ENCODE data around the gene TAP1. TPM values are rescaled to one million over a fixed set of nuclear protein-coding genes. Genes with fewer than 3 reads are reported as not detected.

The TAP1 gene
- total and polyA plus RNA-seq, 2 of the 8 experiments (the other 6 are each of a cell fraction or from before 2014, with no cell fraction given): 16.8 to 22.0 TPM

- H2BK120ac ChIP-seq (replicated peaks; ENCODE audit: low read depth, low read length): no peak within 1 kb of the TSS
- no peak for FAIRE-seq
- H4K5ac ChIP-seq (ENCODE audit: insufficient read length, low read depth, low read length): no peak within 1 kb of the TSS
- H3K23ac ChIP-seq (ENCODE audit: insufficient read length): no peak within 1 kb of the TSS
- H3K4me3 ChIP-seq (ENCODE audit: extremely low read depth in 1 of 4, insufficient read depth in 2 of 4, low read depth in 3 of 4, low read length in 4 of 4): peak within 1 kb of the TSS; percentile 53 to 81 (median 68)
- peak in 1 of 2 experiments; percentile 99 for DNase-seq (ENCODE audit: low read depth in 1 of 2, low spot score in 2 of 2)
- H2AK5ac ChIP-seq (ENCODE audit: low read depth, low read length): no peak within 1 kb of the TSS
- H3K4me2 ChIP-seq (ENCODE audit: insufficient read depth in 1 of 2, low read depth in 2 of 2, low read length in 2 of 2): peak within 1 kb of the TSS; percentile 59 to 80
- H3K9ac ChIP-seq (replicated peaks in 1 of 4; ENCODE audit: extremely low read depth in 1 of 4, low read depth in 3 of 4, low read length in 3 of 4): peak within 1 kb of the TSS; percentile 36 to 88 (median 71); a peak in 6 of 7 replicates
- peak within 1 kb of the TSS; percentile 22 for H4K91ac ChIP-seq (replicated peaks; ENCODE audit: insufficient read length, low read length)
- no peak within 1 kb of the TSS for H2BK5ac ChIP-seq (ENCODE audit: low read depth, low read length)
- H3K14ac ChIP-seq (ENCODE audit: insufficient read length): no peak within 1 kb of the TSS
- H4K20me1 ChIP-seq (replicated peaks in 1 of 2; ENCODE audit: control insufficient read depth in 1 of 2, insufficient read depth in 2 of 2, low read length in 2 of 2): peaks cover 0 to 1% of the 10 kb centered on the region in 2 experiments
- H3K79me2 ChIP-seq (ENCODE audit: control insufficient read depth in 1 of 2, insufficient read depth in 2 of 2, low read length in 2 of 2): no peaks in the 10 kb centered on the region
- peak within 1 kb of the TSS; percentile 75 for H3K18ac ChIP-seq (ENCODE audit: extremely low read depth, low read length)
- H3K27ac ChIP-seq (ENCODE audit: low read depth, low read length): no peak within 1 kb of the TSS
- H3K36me3 ChIP-seq (ENCODE audit: control insufficient read depth in 2 of 4, insufficient read depth in 4 of 4, low read length in 3 of 4): no peaks in the 10 kb centered on the region; a peak in 2 of 8 replicates
- 0 out of 2 replicates have a peak within 1 kb of the TSS, but pooled peaks have one; percentile 9 for H2BK12ac ChIP-seq (ENCODE audit: low read depth, low read length)
- peak within 1 kb of the TSS; percentile 87 for H4K8ac ChIP-seq (ENCODE audit: extremely low read depth, insufficient read depth, low read length)
- peaks cover 3% of the 10 kb centered on the region for H3K23me2 ChIP-seq (ENCODE audit: low read depth, low read length)
- POLR2A ChIA-PET (ENCODE audit: partially characterized antibody): interaction anchor here (0.7 to 3.0 kb wide), 12 partner anchors 11 to 242 kb away, joined by 4 to 26 read pairs (median 6); partner anchors contain the start of genes PSMB9 and TAP1
- H3K27me3 ChIP-seq (replicated peaks in 1 of 4; ENCODE audit: control insufficient read depth in 3 of 4, extremely low read depth in 1 of 4, insufficient read depth in 3 of 4, low read length in 3 of 4): peaks cover 0 to 7% (median 6%) of the 10 kb centered on the region in 4 experiments; a peak in 4 of 7 replicates
- H3K56ac ChIP-seq (replicated peaks; ENCODE audit: insufficient read length, low read depth, low read length): peak within 1 kb of the TSS; percentile 39
- 5% methylated on average over 39 of the region's 57 CpGs; no CpG with 5 or more reads in 1 of the 2 experiments for WGBS, 2 experiments (ENCODE audit: extremely low coverage in 1 of 2, insufficient coverage in 1 of 2, insufficient read length in 1 of 2, insufficient replicate concordance in 2 of 2, low coverage in 1 of 2, low lambda C conversion rate in 2 of 2, missing lambda C conversion rate in 1 of 2)
- H3K79me1 ChIP-seq (ENCODE audit: low read depth, low read length): no peaks in the 10 kb centered on the region
- peaks cover 0 to 7% (median 4%) of the 10 kb centered on the region in 4 experiments; a peak in 5 of 7 replicates for H3K4me1 ChIP-seq (replicated peaks in 1 of 4; ENCODE audit: control insufficient read depth in 3 of 4, insufficient read depth in 4 of 4, low read length in 3 of 4)
- no peak within 1 kb of the TSS for H2BK20ac ChIP-seq (ENCODE audit: low read length)
- peak within 1 kb of the TSS; percentile 51 for H3K4ac ChIP-seq (replicated peaks; ENCODE audit: insufficient read length, low read depth, low read length)
- H3K9me3 ChIP-seq (ENCODE audit: insufficient read depth in 2 of 2, low read depth in 1 of 2, low read length in 1 of 2): no peaks in the 10 kb centered on the region
- H2AFZ ChIP-seq (ENCODE audit: low read length): peak within 1 kb of the TSS; percentile 79; the same call in 1 of the 2 replicates
- CTCF ChIA-PET (ENCODE audit: partially characterized antibody): interaction anchor here (0.6 to 11.2 kb wide), 38 partner anchors 9 to 1974 kb away, joined by 3 to 402 read pairs (median 4); partner anchors contain the start of genes BRD2, HLA-DMA, HLA-DMB and HLA-DQB2
- peak within 1 kb of the TSS; percentile 83; the same call in 1 of the 2 replicates for H2BK15ac ChIP-seq (ENCODE audit: low read length)
- TF ChIP-seq ASH2L (IDR thresholded peaks at IDR 0.05; ENCODE audit: low read length) (peak; percentile 91), YY1 (IDR thresholded peaks at IDR 0.05; ENCODE audit: low read depth, low read length) (no peak; the same call in 1 of the 2 replicates), BRCA1 (IDR thresholded peaks at IDR 0.05; ENCODE audit: low read depth, low read length) (no peak), CEBPB (IDR thresholded peaks at IDR 0.05; ENCODE audit: low read depth, low read length) (0 out of 2 replicates have a peak, but pooled peaks have one; percentile 5), EP300 (IDR thresholded peaks at IDR 0.05; ENCODE audit: borderline replicate concordance in 1 of 2, low read depth in 2 of 2, low read length in 2 of 2) (no peak), SIX5 (IDR thresholded peaks at IDR 0.05; ENCODE audit: low read depth, low read length) (no peak), RFX5 (IDR thresholded peaks at IDR 0.05; ENCODE audit: borderline replicate concordance, low read depth, low read length) (peak; percentile 81), CTCF (IDR thresholded peaks at IDR 0.05; ENCODE audit: control extremely low read depth in 1 of 3, insufficient read depth in 1 of 3, low read depth in 1 of 3, low read length in 3 of 3) (peak; percentile 70 to 97 (median 95))
Measured at GRCh38 chr6:32838114-32838958, 15.2 kb downstream of the TAP1 start, which contains the start of gene TAP2. TSS of gene TAP2 (minus strand) at chr6:32838739. CDS start at chr6:32838233, 506 bp downstream.

Measured in H1 (cell line).